ENCODE results near the gene AGAP2.
A peak's percentile ranks its signal among the peaks of the same experiment; 100 is the strongest.

AGAP2 gene

DNA sequence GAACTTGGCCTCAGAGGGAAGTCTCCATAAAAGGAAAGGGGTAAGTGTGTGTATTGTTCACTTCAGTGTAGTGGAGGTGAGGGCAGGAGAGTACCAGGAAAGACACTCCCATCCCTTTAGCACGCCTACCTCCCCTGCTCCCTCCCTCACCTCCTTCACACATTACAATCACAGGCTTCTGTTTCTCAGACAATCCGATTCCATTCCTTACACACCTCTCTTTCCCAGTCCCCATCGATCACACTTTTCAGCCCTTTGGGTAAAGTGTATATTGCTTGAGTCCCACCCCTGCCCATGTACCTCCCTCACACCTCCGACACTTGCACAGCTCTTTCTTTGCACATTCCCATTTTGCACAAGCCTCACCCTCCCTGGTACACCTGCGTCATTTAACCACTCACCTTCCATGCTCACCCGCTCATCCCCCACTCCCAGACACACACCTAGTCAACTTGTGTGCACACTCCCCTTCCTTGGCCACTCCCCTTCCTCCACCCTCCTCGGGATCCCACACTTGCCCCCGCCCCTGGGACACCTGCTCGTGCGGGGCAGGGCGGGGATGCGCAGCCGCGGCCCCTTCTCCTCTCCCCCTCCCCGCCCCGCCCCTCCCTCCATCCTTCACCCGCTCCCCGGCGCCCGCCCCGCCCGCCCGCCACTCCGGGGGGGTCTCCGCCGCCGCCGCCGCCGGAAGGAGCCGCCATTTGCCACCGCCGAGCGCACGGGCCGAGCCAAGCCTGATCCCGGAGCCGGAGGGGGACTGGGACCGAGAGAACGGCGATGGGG is 16.1 kb upstream of the AGAP2 start, which contains the start of gene MARCHF9 (continued):
- TF ChIP-seq HOXA7 (CRISPR knock-in tag; IDR thresholded peaks at IDR 0.05; ENCODE audit: borderline replicate concordance) = no peak
- TF ChIP-seq, protein P1, sequence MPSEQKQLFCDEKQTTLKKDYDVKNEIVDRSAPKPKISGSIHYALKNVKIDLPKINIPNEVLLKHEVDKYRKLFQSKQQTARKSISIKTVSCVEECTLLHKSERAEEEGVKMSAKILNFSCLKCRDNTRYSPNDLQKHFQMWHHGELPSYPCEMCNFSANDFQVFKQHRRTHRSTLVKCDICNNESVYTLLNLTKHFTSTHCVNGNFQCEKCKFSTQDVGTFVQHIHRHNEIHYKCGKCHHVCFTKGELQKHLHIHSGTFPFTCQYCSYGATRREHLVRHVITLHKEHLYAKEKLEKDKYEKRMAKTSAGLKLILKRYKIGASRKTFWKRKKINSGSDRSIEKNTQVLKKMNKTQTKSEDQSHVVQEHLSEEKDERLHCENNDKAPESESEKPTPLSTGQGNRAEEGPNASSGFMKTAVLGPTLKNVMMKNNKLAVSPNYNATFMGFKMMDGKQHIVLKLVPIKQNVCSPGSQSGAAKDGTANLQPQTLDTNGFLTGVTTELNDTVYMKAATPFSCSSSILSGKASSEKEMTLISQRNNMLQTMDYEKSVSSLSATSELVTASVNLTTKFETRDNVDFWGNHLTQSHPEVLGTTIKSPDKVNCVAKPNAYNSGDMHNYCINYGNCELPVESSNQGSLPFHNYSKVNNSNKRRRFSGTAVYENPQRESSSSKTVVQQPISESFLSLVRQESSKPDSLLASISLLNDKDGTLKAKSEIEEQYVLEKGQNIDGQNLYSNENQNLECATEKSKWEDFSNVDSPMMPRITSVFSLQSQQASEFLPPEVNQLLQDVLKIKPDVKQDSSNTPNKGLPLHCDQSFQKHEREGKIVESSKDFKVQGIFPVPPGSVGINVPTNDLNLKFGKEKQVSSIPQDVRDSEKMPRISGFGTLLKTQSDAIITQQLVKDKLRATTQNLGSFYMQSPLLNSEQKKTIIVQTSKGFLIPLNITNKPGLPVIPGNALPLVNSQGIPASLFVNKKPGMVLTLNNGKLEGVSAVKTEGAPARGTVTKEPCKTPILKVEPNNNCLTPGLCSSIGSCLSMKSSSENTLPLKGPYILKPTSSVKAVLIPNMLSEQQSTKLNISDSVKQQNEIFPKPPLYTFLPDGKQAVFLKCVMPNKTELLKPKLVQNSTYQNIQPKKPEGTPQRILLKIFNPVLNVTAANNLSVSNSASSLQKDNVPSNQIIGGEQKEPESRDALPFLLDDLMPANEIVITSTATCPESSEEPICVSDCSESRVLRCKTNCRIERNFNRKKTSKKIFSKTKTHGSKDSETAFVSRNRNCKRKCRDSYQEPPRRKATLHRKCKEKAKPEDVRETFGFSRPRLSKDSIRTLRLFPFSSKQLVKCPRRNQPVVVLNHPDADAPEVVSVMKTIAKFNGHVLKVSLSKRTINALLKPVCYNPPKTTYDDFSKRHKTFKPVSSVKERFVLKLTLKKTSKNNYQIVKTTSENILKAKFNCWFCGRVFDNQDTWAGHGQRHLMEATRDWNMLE (tag by site-specific recombination; conservative IDR thresholded peaks at IDR 0.05; ENCODE audit: low read depth) = no peak
- TF ChIP-seq WT1 (tag by site-specific recombination; IDR thresholded peaks at IDR 0.05) = peak; percentile 88; the same call in 1 of the 2 replicates
- TF ChIP-seq ZNF677 (tag by site-specific recombination; IDR thresholded peaks at IDR 0.05) = no peak
- 0 out of 2 replicates have a peak, but pooled peaks have one; percentile 60 for TF ChIP-seq REPIN1 (tag by site-specific recombination; IDR thresholded peaks at IDR 0.05; ENCODE audit: low read depth)
- TF ChIP-seq ZIC2 (tag by site-specific recombination; IDR thresholded peaks at IDR 0.05) = no peak
- TF ChIP-seq ZFP3 (tag by site-specific recombination; IDR thresholded peaks at IDR 0.05; ENCODE audit: low read depth) = no peak
- TF ChIP-seq ZNF76 (tag by site-specific recombination; IDR thresholded peaks at IDR 0.05; ENCODE audit: borderline replicate concordance, low read depth) = peak; percentile 41; the same call in 1 of the 2 replicates
- TF ChIP-seq OSR2 (tag by site-specific recombination; IDR thresholded peaks at IDR 0.05) = no peak
- TF ChIP-seq ZFHX2 (tag by site-specific recombination; conservative IDR thresholded peaks at IDR 0.05) = peak; percentile 74
- TF ChIP-seq, protein P2, sequence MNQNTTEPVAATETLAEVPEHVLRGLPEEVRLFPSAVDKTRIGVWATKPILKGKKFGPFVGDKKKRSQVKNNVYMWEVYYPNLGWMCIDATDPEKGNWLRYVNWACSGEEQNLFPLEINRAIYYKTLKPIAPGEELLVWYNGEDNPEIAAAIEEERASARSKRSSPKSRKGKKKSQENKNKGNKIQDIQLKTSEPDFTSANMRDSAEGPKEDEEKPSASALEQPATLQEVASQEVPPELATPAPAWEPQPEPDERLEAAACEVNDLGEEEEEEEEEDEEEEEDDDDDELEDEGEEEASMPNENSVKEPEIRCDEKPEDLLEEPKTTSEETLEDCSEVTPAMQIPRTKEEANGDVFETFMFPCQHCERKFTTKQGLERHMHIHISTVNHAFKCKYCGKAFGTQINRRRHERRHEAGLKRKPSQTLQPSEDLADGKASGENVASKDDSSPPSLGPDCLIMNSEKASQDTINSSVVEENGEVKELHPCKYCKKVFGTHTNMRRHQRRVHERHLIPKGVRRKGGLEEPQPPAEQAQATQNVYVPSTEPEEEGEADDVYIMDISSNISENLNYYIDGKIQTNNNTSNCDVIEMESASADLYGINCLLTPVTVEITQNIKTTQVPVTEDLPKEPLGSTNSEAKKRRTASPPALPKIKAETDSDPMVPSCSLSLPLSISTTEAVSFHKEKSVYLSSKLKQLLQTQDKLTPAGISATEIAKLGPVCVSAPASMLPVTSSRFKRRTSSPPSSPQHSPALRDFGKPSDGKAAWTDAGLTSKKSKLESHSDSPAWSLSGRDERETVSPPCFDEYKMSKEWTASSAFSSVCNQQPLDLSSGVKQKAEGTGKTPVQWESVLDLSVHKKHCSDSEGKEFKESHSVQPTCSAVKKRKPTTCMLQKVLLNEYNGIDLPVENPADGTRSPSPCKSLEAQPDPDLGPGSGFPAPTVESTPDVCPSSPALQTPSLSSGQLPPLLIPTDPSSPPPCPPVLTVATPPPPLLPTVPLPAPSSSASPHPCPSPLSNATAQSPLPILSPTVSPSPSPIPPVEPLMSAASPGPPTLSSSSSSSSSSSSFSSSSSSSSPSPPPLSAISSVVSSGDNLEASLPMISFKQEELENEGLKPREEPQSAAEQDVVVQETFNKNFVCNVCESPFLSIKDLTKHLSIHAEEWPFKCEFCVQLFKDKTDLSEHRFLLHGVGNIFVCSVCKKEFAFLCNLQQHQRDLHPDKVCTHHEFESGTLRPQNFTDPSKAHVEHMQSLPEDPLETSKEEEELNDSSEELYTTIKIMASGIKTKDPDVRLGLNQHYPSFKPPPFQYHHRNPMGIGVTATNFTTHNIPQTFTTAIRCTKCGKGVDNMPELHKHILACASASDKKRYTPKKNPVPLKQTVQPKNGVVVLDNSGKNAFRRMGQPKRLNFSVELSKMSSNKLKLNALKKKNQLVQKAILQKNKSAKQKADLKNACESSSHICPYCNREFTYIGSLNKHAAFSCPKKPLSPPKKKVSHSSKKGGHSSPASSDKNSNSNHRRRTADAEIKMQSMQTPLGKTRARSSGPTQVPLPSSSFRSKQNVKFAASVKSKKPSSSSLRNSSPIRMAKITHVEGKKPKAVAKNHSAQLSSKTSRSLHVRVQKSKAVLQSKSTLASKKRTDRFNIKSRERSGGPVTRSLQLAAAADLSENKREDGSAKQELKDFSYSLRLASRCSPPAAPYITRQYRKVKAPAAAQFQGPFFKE (tag by site-specific recombination; IDR thresholded peaks at IDR 0.05; ENCODE audit: borderline replicate concordance) = no peak
- TF ChIP-seq ZXDB (tag by site-specific recombination; IDR thresholded peaks at IDR 0.05) = peak; percentile 93
- TF ChIP-seq, protein P3, sequence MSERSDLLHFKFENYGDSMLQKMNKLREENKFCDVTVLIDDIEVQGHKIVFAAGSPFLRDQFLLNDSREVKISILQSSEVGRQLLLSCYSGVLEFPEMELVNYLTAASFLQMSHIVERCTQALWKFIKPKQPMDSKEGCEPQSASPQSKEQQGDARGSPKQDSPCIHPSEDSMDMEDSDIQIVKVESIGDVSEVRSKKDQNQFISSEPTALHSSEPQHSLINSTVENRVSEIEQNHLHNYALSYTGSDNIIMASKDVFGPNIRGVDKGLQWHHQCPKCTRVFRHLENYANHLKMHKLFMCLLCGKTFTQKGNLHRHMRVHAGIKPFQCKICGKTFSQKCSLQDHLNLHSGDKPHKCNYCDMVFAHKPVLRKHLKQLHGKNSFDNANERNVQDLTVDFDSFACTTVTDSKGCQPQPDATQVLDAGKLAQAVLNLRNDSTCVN (tag by site-specific recombination; optimal IDR thresholded peaks at IDR 0.05) = peak; percentile 87
- TF ChIP-seq, protein P4, sequence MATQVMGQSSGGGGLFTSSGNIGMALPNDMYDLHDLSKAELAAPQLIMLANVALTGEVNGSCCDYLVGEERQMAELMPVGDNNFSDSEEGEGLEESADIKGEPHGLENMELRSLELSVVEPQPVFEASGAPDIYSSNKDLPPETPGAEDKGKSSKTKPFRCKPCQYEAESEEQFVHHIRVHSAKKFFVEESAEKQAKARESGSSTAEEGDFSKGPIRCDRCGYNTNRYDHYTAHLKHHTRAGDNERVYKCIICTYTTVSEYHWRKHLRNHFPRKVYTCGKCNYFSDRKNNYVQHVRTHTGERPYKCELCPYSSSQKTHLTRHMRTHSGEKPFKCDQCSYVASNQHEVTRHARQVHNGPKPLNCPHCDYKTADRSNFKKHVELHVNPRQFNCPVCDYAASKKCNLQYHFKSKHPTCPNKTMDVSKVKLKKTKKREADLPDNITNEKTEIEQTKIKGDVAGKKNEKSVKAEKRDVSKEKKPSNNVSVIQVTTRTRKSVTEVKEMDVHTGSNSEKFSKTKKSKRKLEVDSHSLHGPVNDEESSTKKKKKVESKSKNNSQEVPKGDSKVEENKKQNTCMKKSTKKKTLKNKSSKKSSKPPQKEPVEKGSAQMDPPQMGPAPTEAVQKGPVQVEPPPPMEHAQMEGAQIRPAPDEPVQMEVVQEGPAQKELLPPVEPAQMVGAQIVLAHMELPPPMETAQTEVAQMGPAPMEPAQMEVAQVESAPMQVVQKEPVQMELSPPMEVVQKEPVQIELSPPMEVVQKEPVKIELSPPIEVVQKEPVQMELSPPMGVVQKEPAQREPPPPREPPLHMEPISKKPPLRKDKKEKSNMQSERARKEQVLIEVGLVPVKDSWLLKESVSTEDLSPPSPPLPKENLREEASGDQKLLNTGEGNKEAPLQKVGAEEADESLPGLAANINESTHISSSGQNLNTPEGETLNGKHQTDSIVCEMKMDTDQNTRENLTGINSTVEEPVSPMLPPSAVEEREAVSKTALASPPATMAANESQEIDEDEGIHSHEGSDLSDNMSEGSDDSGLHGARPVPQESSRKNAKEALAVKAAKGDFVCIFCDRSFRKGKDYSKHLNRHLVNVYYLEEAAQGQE (tag by site-specific recombination; IDR thresholded peaks at IDR 0.05) = no peak
- TF ChIP-seq, protein P5, sequence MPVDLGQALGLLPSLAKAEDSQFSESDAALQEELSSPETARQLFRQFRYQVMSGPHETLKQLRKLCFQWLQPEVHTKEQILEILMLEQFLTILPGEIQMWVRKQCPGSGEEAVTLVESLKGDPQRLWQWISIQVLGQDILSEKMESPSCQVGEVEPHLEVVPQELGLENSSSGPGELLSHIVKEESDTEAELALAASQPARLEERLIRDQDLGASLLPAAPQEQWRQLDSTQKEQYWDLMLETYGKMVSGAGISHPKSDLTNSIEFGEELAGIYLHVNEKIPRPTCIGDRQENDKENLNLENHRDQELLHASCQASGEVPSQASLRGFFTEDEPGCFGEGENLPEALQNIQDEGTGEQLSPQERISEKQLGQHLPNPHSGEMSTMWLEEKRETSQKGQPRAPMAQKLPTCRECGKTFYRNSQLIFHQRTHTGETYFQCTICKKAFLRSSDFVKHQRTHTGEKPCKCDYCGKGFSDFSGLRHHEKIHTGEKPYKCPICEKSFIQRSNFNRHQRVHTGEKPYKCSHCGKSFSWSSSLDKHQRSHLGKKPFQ (tag by site-specific recombination; IDR thresholded peaks at IDR 0.05) = peak; percentile 97
- TF ChIP-seq, protein P6, sequence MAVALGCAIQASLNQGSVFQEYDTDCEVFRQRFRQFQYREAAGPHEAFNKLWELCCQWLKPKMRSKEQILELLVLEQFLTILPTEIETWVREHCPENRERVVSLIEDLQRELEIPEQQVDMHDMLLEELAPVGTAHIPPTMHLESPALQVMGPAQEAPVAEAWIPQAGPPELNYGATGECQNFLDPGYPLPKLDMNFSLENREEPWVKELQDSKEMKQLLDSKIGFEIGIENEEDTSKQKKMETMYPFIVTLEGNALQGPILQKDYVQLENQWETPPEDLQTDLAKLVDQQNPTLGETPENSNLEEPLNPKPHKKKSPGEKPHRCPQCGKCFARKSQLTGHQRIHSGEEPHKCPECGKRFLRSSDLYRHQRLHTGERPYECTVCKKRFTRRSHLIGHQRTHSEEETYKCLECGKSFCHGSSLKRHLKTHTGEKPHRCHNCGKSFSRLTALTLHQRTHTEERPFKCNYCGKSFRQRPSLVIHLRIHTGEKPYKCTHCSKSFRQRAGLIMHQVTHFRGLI (tag by site-specific recombination; IDR thresholded peaks at IDR 0.05) = no peak
- no peak for TF ChIP-seq ZNF558 (tag by site-specific recombination; IDR thresholded peaks at IDR 0.05)
- TF ChIP-seq ZNF416 (tag by site-specific recombination; IDR thresholded peaks at IDR 0.05) = no peak
- TF ChIP-seq FEZF1 (tag by site-specific recombination; IDR thresholded peaks at IDR 0.05) = peak; percentile 36; the same call in 1 of the 2 replicates
